Limb (tissue), 2 donors: Measurements from ENCODE around the gene TRIM17.

Source experiments
- DNase-seq, 2 donors: peaks; one replicate each; pipeline ENCODE4 v3.0.0-alpha.2; 2016; ENCODE audit errors: extremely low spot score in 2 of 2

Gene TRIM17

DNA sequence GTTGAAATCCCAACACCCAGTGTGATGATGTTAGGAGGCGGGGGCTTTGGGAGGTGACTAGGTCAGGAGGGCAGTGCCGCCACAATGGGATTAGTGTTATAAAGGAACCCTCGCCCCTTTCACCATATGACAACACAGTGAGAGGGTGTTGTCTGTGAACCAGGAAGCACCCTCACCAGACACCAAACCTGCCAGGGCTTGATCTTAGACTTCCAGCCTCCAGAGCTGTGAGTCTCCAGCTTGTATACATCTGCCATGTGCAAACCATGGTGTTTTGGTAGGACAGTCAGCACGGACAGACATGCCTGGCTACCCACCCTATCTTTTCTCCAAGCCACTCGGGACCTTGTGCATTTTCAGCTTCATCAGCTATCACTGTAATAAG, 14.0 kb downstream of the TRIM17 start:
- DNase-seq = no peak

DNA sequence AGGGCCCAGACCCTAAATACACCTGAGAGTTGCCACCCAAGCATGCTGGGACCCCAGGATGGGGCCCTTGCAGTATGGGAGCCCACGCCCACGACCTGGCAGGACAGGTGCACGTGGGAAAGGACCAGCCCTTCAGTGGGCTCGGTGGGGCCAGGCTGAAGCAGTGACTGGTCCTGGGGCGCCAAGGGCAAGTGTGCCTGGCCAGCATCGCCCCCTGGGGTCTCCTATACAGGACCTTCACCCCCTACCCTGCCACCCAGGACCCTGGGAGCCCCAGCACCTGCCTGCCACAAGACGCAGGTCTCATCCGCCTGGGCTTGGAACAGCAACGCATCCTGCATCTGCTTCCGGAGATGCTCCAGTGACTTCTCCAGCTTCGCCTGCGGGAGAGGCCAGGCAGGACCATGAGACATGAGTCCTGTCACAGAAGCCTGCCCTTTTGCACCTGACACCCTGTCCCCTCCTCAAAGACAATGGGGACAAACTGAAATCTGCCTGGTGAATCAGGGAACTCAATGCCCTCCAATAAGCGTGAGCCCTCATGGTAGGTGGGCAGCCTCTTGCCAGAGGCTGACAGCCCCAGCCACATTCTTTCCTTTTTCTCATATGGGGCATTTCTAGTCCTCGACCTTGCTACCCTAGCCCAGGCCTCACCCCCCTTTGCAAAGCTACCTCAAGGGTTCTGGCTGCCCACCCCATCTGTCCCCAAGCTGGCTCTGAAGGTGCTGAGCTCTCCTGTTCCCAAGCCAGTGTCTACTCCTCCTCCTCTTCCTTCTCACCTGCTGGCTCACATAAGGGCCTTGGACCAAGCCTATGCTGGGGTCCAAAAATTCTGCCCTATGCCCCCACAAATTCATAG, 14.7 kb downstream of the TRIM17 start:
- DNase-seq = no peak

DNA sequence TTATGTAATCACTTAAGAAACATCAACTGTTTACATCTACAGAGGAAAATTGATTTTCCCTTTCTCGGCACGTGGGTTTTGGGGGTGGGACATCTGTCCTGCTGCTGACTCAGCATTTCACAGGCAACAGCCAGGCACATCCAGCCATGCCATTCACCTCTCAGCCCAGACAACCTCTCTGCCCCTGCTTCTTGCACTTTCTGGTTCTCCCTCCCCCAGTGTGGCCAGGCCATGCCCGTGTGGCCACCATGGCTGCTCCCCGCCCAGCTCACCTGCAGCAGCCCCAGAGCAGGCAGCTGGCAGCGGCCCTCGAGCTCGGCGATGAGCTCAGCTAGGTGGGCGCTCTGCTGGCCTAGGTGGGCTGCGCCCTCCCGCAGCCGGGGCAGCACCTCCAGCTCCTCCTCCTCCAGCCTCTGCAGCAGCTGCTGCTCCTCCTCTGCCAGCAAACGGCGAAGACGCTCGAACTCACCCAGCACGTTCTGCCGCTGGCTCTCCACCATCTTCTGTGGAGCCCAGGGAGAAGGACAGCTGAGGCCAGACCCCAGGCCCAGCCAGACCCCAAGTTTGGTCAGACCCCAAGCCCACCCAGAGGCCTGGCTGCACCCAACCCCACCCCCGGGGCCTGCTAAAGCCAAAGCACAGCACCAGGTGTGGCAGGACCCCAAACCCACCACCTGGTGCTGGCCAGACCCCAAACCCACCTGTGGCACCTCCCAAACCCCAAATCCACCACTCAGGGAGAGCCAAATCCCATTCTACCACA, 15.8 kb downstream of the TRIM17 start:
- no peak for DNase-seq

DNA sequence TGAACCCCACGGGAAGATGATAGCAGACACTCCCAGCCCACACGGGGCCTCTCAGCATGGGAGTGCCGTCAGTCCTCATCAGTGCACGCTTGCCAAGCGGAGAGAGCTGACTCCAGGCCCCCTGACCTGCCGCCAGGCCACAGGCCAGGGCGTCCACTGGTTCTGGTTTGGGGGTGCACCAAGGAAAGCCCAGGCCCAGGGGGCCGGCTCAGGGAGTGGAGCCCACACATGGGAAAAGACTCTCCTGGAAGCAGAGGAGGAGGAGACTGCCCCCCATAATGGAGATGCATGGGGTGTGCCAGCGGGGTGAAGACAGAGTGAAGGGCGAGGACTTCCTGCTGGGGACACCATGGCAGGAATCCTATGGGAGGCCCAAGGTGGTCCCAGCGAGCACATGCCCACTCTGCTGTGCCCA, 16.4 kb downstream of the TRIM17 start:
- DNase-seq = no peak

DNA sequence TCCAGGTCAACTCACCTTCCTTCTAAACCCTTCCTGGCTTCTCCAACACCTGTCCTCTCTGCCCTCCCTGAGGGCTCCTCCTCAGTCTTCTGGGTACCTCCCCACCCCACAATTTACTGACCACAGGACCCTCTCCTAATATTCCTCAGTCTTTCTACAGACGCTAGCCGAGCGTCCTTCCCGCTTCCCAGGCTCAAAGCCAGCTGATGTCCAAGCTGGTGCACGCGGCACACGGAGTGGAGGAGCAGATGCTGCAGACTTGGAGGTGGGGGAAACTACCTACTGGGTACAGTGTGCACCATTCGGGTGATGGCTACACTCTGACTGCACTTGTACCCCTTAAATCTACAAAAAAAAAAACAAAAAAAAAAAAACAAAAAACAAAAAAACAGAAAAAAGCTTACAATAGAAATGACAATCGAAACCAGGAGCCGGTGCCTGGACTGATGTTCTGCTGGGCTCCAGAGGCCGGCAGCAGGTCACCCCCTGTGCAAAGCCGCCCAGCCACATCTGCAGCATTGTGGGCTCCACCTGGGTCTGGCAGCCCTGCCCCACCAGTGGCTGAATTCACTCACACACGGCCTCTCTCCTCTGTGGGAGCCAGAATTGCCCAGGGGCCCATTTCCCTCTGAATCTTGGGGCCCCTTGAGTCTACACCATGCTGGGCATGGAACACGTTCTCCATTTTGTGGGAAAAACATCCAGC, 17.0 kb downstream of the TRIM17 start:
- no peak for DNase-seq

DNA sequence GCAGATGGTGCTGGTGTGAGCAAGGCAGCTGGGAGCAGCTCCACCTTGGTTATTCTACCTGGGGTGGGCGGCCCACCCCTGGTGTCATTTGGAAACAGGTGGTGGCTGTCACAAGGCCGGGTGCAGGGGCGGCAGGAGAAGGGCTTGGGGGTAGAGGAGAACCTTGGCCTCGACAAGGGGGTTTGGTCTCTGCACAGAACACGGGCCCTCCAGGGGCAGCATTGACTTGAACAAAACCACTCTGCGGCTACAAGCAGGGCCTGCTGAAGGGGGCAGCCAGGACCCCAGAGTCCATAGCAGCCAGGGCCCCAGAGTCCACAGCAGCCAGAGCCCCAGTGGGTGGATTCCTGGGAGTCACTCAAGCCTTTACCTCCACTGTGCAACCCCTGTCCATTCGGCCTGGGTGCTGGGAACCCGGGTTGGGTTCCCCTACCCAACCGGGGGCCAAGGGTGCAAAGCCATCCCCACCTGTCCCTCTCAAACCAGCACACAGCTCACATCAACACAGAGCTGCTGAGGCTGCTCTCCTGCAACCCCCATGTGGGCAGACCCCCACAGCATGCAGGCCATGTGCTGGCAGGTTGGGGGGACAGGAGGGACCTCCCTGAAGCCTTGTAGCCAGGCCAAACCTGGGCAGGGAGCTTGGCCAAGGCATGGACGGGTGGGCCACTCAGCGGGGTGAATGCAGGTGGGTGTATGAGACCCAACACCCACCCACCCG, 17.8 kb downstream of the TRIM17 start:
- DNase-seq = no peak

DNA sequence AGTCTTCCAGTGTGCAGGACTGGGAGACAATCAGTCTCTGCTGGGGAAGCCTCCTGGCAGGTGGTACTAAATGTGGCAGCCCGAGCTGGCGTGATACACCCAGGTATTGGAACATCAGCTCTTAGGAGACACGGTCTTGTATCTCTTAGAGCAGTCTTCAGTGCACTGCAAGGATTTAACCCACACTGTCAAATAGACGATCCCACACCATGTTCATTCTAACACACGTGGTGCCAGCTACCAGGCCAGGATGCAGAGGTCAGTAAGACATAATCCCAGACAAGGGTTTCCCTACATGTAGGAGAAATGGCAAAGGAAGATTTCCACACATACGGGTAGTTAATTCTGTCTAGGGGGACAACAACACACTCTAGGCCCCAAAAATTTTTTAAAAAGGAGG, 18.7 kb downstream of the TRIM17 start:
- DNase-seq = no peak

DNA sequence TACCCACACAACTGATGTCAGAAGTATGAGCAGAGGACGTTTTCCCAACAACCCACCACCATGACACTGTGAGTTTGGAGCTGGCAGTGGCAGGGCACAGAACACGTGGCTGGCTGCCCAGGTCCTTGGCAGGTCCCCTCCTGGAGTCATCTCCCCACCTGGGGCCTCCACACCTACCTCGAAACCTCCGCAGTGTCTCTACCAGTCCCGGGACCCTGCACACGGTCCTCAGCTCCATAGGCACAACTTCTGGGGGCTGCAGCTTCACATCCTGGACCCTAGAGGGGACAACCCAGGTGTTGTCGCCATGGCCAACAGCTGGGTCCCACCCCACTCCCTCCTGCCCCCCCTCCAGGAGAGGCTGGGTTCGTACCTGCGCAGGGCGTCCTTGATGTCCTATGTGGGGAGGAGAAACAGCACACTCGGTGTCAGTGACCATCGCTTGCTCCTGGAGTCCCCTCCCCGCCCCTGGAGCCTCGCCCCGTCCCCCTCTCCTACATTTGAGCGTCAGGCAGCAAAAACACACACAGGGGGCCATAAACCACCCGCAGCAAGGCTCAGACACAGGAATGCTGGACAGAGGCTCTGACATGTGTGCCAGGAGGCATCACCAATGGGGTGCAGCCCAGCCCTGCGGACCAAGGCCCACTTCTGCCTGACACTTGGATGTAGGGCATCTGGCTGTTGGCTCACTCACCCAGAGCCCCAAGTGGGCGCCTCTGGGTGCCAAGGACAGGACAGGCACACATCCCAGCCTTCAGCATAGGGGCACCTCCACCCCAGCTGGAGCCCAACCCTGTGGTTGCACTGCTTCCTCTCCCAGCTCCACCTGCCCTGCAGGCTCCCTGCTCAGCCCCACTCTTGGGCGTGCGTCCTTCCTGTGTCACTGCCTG, 19.6 kb downstream of the TRIM17 start:
- DNase-seq = no peak

DNA sequence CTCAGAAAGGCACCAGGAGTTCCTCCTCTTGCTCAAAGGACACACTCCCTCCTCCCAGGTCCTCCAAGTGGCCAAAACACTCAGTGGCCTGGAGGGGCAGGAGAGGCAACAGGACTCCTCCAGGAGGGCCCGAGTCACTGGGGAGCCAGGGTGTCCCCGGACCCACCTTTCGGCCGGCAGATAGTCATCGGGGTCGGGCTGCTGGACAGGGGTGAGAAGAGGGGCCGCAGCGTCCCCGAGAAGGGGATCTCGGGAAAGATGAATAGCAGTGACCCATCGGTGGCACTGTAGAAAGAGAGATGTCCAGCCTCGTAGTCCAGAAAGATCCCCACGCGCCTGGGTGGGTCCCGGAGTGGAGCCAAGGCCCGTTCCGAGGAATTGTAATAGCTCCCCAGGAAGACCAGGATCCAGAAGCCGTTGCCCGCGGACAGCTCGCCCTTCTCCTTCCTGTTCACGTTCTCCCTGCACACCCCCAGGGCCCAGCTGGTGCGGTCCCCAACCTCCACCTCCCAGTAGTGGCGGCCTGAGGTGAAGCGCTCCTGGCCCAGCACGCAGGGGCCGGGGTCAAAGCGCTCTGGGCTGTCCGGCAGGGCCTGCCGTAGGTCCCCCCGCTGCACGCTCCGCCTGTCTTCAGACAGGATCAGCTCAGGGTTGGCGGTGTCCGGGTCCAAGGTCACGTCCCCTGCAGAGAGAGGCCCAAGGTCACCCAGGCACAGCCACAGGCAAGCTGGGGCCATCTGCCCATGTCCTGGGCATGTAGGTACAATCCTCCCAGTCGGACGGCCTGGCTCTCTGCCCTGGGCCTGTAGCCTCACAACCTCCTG, 21.9 kb downstream of the TRIM17 start:
- no peak for DNase-seq

DNA sequence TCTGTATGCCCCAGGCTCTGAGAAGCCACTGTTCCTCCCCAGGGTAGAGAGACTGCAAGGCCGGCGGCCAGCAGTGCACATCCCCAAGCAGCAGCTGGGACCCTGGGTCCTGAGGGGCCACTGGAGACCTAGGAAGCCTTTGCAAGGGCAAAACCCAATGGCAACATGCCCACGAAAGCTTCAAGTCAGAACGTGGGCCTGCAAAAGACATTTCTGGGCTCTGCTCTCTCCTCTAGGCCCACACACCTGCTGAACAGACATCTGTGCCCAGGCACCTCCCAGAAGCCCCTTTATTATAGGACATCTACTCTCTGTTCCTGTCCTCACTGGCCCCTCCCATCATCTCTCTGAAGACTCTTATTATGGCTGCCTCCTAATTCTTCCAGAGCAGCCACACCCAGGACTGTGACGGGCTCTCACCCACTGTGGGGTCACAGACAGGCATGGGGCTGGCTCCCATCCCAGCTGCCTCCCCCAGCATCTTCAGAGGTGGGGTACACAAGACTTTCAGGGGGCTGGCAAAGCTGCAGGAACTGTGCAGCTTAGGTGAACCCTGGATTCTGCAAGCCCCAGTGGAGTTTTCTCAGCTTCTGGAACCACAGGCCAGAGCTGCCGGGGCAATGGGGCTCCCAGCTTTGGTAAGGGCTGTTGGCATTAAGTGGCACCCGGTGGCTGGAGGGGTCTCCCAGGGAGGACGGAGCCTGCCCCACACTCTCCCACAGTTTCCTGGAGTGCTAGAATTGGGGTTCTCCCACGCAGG, 22.7 kb downstream of the TRIM17 start:
- no peak for DNase-seq

DNA sequence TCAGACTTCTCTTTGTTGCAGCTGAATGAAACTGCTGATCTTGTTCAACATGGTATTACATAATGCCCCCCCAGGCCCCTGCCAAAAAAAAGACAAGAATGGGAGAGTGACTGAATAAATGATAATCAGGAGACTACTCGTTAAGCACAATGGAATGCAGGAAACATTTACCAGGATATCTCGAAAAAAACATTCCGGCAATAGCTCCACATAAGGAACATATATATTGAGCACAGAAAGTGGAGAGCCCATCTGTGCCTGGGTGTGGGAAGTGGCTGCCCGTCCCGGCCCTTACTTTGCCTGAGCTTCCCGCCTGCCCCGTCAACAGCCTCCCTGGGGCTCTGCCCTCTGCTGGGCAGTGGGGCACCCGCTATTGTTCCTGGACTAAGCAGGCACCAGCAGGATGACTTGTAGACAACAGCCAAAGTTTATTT, 23.4 kb downstream of the TRIM17 start:
- no peak for DNase-seq

DNA sequence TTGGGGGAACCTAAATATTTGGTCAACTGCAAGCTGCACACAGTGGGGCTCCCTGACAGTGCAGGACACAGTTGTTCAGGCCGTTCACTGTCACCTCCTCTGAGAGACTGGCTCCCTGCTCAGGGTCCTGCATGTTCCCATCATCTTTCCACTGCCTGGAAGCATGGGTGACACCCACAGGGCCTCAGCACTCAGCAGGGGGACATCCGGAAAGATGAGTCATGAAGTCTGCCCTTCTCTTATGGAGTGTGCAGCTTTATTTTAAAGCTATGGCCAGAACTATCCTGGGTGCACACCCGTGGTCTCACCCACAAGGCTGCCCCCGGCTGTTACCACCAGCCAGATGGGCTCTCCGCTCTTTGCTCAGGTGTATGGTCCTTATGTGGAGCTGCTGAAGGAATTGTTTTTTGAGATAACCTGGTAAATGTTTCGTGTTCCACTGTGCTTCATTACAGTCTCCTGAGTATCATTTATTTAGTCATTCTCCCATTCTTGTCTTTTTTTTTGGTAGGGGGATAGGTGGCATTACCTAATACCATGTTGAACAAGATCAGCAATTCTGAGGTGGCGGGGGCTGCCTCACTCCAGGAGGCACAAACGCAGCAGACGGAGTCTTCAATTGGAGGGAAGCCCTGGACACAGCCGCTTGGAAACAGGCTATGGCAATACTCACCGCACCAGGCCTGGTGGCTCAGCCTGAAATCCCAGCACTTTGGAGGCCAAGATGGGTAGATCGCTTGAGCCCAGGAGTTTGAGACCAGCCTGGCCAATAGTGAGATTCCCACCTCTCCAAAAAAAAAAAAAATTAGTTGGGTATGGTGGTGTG, 24.3 kb downstream of the TRIM17 start:
- no peak for DNase-seq

DNA sequence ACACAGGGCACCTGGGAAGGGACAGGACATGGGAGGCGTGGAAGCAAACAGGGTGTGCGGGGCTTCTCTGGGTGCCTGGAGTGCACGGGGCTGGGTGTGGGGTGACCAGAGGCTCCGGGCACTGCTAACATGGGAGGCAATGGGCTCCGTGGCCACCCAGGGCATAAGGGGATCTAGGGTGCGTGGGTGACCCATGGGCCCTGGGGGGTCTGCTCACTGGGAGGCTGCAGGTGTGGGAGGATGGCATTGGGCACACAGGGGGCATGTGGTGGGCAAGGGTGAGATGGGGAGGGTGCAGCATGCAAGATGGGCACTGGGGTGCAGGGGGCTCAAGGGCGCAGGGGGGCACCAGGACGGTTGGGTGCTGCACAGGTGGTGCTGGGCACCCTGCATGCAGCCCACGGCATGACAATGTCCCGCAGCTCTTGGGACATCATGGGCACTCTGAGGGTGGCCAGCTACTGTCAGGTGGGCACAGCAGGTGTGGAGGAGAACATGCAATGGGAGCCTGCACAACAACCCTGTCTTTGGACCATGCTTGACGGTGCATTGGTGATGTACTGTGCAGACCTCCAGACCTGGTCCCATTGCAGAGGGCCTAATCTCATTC, 25.1 kb downstream of the TRIM17 start:
- DNase-seq = no peak

DNA sequence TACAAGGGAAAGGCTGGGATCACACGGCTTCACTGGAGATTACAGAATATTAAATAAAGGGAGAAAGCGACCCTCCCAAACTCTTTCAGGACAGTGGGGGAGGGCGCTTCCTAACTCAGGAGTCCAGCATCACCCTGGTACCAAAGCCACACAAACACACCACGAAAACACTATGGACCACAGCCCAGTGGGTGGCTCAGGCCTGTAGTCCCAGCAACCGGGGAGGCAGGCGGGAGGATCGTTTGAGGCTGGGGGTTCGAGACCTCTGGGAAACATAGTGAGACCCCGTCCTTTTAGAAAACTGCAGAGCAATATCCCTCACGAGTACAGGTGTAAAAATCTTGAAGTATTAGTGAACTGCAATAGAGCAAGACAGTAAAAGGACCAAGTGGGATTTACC, 26.0 kb downstream of the TRIM17 start:
- no peak for DNase-seq

DNA sequence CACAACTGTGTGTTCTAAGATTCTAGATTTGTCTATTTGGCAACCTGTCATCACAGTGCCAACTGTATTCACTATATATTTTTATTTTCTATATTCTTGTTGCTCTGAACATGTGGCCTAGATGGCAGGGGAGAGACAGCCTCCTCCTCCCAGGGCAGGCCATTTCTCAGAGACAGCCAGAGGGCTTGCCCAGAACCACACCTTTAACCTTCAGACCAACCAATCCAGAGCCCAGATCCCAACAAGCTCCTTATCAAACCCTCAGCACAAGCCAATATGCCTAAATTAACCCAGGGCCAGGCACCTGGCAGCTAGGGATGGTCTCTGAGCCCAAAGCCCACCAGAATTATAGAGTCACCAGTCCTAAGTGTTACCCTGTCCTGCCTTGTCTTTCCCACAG, 29.3 kb downstream of the TRIM17 start:
- DNase-seq = no peak

DNA sequence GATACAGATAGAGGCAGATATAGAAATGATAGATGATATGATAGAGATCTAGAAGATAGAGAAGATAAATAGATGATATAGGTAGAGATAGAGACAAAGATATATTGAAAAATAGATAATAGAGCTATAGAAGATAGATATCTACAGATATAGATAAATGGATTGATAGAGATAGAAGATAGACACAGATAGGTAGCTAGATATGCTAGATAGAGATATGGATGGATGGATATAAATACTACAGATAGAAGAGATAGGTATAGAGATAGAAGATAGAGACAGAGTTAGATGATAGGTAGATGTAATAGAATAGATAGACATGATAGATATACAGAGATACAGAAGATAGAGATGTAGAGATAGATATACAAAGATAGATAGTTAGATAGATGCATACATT, 31.4 kb downstream of the TRIM17 start:
- no peak for DNase-seq

DNA sequence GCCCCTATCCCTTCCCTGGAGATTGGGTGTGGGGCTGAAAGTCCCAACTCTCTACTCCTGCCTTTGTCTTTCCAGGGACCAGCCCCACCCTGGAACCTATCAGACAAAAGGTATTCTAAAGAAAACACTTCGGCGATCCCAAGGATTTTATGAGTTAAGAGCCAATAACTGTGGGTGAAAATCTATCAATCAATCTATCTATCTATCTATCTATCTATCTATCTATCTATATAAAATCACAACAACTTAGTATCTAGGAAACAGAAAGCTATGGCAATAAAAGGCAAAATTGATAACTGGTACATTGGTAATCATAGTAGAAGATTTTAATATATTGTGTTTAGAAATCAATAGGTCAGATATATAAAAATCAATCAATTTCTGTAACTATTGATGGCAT, 32.9 kb downstream of the TRIM17 start:
- DNase-seq = no peak

DNA sequence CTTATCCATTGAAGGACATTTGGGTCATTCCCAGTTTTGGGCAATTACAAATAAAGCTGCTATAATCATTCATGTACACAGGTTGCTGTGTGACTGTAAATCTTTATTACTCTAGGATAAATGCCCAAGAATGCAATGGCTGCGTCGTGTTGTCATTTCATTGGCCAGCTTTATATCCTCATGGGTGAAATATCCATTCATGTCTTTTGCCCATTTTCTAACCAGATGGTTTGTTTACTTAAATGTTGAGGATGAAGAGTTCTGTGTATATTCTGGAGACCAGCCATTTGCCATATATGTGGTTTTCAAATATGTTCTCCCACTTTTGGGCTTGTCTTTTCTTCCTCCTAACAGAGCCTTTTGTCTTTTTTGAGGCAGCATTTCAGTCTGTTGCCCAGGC, 35.3 kb downstream of the TRIM17 start:
- DNase-seq = no peak
